Skeletal muscle tissue (tissue), 4 donors: Measurements from ENCODE around the gene CYP3A4. TPM values are rescaled to one million over a fixed set of nuclear protein-coding genes. Genes with fewer than 3 reads are reported as not detected.
"Not testable (repeated sequence)": the region's sequence is repeated elsewhere in the genome, so short reads cannot be mapped to it uniquely, and the experiment has no call there.

Experiments used
- H3K27ac ChIP-seq: one replicate; pipeline ENCODE4 v1.7.0; 2013; ENCODE audit warnings: mild to moderate bottlenecking, low read depth, low read length, inconsistent platforms
- H3K27me3 ChIP-seq, 3 donors: one replicate each; pipeline ENCODE4 v1.7.0; 2013; ENCODE audit warnings: low read length in 3 of 3; ENCODE audit not compliant: control insufficient read depth in 3 of 3, insufficient read depth in 3 of 3
- H3K36me3 ChIP-seq, 3 donors: one replicate each; pipeline ENCODE4 v1.7.0; 2013; ENCODE audit warnings: low read length in 3 of 3; ENCODE audit not compliant: control insufficient read depth in 3 of 3, insufficient read depth in 3 of 3
- H3K4me1 ChIP-seq, 3 donors: one replicate each; pipeline ENCODE4 v1.7.0; 2013; ENCODE audit warnings: low read length in 3 of 3, mild to moderate bottlenecking in 3 of 3; ENCODE audit not compliant: control insufficient read depth in 3 of 3, insufficient read depth in 3 of 3
- H3K4me3 ChIP-seq, 3 donors: one replicate each; pipeline ENCODE4 v1.7.0; 2013; ENCODE audit warnings: low read length in 3 of 3
- H3K9ac ChIP-seq, 3 donors: one replicate each; pipeline ENCODE4 v1.7.0; 2013; ENCODE audit warnings: low read length in 3 of 3, mild to moderate bottlenecking in 3 of 3, moderate library complexity in 2 of 3, low read depth in 1 of 3
- H3K9me3 ChIP-seq, 3 donors: one replicate each; pipeline ENCODE4 v1.7.0; 2013; ENCODE audit warnings: low read length in 3 of 3; ENCODE audit not compliant: control insufficient read depth in 3 of 3
- total RNA-seq: library from RNA; depleted of rRNA; stranded (reverse); fragments of >200 nt; gene quantifications from one replicate; pipeline ENCODE4 v1.2.3, GENCODE V29; 2014
- donor health status: Osteomylitis.

Gene CYP3A4
- total RNA-seq, 1 donor from 2014 or later, result not detected

DNA sequence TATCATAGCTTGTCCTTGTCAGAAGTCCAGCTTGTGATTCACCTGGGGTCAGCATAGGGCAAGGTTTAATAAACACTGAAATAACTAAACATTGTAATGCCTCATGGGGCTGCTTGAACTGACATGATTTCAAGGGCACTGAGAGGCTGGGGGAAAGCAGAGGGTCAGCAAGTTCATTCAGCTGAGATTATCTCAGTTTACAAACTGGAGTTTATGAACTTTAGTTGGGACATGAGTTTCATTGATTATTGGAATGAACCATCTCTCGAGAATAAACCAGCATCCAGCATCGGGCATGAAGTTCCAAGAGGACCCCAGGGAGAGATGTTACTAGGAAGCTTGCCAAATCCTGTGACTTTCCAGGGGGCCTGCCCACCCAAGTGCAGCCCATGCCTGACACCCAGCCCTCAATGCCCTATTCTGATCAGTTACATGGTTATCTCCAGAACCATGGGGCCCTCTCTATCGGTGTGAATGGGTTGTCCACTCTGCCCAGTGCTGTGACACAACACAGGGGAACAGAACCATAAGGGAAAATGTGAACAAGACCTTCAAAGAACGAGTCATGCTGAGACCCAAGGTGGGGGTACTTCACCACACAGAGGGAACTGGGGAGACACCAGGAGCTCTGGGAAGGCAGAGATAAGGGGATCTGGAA, 41.1 kb downstream of the CYP3A4 start:
- Histone ChIP-seq H3K4me3 (no peak overlapping the region), H3K9me3 (no peaks in the 10 kb centered on the region), H3K27ac (no peak overlapping the region), H3K27me3 (no peaks in the 10 kb centered on the region), H3K9ac (no peak overlapping the region), H3K36me3 (peaks cover 0 to under 1% (median 0%) of the 10 kb centered on the region in 3 donors), H3K4me1 (peaks cover 4 to 25% (median 12%) of the 10 kb centered on the region in 3 donors)

DNA sequence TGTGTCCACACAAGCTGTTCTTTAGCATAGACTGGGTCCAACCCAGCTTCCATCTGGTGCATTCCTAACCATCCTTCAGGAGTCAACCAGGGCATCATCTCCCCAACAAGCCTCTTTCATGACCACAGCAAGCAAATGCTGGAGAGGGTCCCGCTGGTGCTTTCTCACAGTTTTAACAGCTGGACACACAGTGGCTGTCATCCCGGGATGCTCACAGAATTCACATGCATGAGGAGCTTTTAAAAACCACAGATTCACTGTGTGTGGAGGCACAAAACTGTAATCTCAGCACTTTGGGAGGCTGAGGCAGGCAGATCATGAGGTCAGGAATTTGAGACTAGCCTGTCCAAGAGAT, 42.6 kb downstream of the CYP3A4 start:
- Histone ChIP-seq H3K4me3 (no peak overlapping the region), H3K27ac (no peak overlapping the region), H3K9ac (no peak overlapping the region), H3K9me3 (no peaks in the 10 kb centered on the region), H3K36me3 (peaks cover 0 to 5% (median 0%) of the 10 kb centered on the region in 3 donors), H3K4me1 (peaks cover 4 to 28% (median 13%) of the 10 kb centered on the region in 3 donors), H3K27me3 (no peaks in the 10 kb centered on the region)

GRCh38 chr7:99740573-99741440, 43.2 kb downstream of the CYP3A4 start:
- Histone ChIP-seq H3K27ac (no peak overlapping the region), H3K9me3 (no peaks in the 10 kb centered on the region), H3K4me3 (no peak overlapping the region), H3K9ac (no peak overlapping the region), H3K36me3 (peaks cover 0 to 5% (median 0%) of the 10 kb centered on the region in 3 donors), H3K27me3 (no peaks in the 10 kb centered on the region), H3K4me1 (peaks cover 4 to 28% (median 15%) of the 10 kb centered on the region in 3 donors)

GRCh38 chr7:99739699-99740572, 44.0 kb downstream of the CYP3A4 start:
- peaks cover 4 to 28% (median 15%) of the 10 kb centered on the region in 3 donors for H3K4me1 ChIP-seq
- no peaks in the 10 kb centered on the region for H3K9me3 ChIP-seq
- no peak overlapping the region for H3K27ac ChIP-seq
- H3K4me3 ChIP-seq, result no peak overlapping the region
- peaks cover 0 to 5% (median 0%) of the 10 kb centered on the region in 3 donors for H3K36me3 ChIP-seq
- H3K27me3 ChIP-seq, result no peaks in the 10 kb centered on the region
- H3K9ac ChIP-seq, result no peak overlapping the region

GRCh38 chr7:99737726-99738125, 46.3 kb downstream of the CYP3A4 start:
- no peak overlapping the region for H3K9ac ChIP-seq
- H3K27ac ChIP-seq, result no peak overlapping the region
- H3K36me3 ChIP-seq, result peaks cover 0 to 5% (median 0%) of the 10 kb centered on the region in 3 donors
- peaks cover 4 to 28% (median 15%) of the 10 kb centered on the region in 3 donors for H3K4me1 ChIP-seq
- no peaks in the 10 kb centered on the region for H3K27me3 ChIP-seq
- no peaks in the 10 kb centered on the region for H3K9me3 ChIP-seq
- no peak overlapping the region for H3K4me3 ChIP-seq

DNA sequence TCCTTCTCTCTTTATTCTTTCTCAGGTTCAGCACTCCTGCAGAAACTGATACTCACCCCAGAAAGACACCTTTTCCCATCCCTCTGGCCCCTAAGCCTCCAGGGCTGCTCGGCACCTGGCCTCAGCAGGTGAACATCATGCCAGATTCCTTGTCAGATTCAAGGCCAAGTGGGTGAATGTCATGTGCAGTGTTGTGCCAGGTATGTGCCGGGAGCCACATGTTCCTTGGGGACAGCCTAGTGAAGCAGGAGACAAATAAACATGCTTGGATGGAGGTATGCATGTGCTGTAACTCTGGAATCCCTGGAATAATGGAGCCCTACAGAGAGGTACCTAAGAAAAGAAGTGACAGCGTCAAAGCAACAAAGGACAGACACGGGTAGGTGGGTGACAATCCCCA, 47.3 kb downstream of the CYP3A4 start:
- not testable (repeated sequence) for H3K9me3 ChIP-seq, H3K9ac ChIP-seq, H3K27ac ChIP-seq, H3K27me3 ChIP-seq, H3K36me3 ChIP-seq, H3K4me3 ChIP-seq
- peaks cover 4 to 24% (median 15%) of the 10 kb centered on the region in 3 donors for H3K4me1 ChIP-seq

DNA sequence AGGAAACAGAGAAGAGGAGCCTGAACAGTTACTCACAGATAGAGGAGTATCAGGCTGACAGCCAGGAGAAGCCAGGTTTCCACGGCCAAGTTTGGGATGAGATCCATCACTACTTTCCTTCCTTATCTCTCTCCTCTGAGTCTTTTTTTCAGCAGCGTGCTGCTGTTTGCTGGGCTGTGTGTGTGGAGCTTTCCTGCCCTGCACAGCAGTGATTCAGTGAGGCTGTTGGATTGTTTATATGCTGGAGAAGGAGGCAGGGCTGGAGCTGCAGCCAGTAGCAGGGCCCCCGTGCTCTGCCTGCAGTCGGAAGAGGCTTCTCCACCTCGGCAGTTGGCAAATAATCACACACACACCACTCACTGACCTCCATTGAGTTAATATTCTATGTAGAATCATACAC, 49.0 kb downstream of the CYP3A4 start, which contains the start of gene CYP3A7:
Gene CYP3A7 (minus strand): TSS at position 210 of the 400 bp plus-strand sequence. CDS start 103 bp downstream, at position 107.
- Histone ChIP-seq H3K9me3 (no peaks in the 10 kb centered on the region), H3K9ac (no peak within 1 kb of the TSS)

GRCh38 chr7:99733448-99733847, 50.5 kb downstream of the CYP3A4 start:
- H3K27ac ChIP-seq, result no peak overlapping the region
- no peak overlapping the region for H3K9ac ChIP-seq
- H3K4me3 ChIP-seq, result no peak overlapping the region

More for the DNA sequence above, 49.0 kb downstream of the CYP3A4 start, which contains the start of gene CYP3A7:
- Histone ChIP-seq H3K36me3 (peaks cover 0 to 5% (median 0%) of the 10 kb centered on the region in 3 donors), H3K27ac (no peak within 1 kb of the TSS), H3K4me1 (peaks cover 0 to 10% (median 3%) of the 10 kb centered on the region in 3 donors), H3K4me3 (no peak within 1 kb of the TSS), H3K27me3 (no peaks in the 10 kb centered on the region)

GRCh38 chr7:99733003-99733402, 51.0 kb downstream of the CYP3A4 start:
- Histone ChIP-seq H3K27me3 (no peaks in the 10 kb centered on the region), H3K9ac (no peak overlapping the region), H3K4me3 (no peak overlapping the region), H3K9me3 (no peaks in the 10 kb centered on the region), H3K27ac (no peak overlapping the region), H3K36me3 (peaks cover 0 to 5% (median 0%) of the 10 kb centered on the region in 3 donors), H3K4me1 (peaks cover 0 to 3% (median 3%) of the 10 kb centered on the region in 3 donors)

More at GRCh38 chr7:99733448-99733847, 50.5 kb downstream of the CYP3A4 start:
- no peaks in the 10 kb centered on the region for H3K27me3 ChIP-seq
- H3K4me1 ChIP-seq, result peaks cover 0 to 3% (median 3%) of the 10 kb centered on the region in 3 donors
- peaks cover 0 to 5% (median 0%) of the 10 kb centered on the region in 3 donors for H3K36me3 ChIP-seq
- H3K9me3 ChIP-seq, result no peaks in the 10 kb centered on the region
